K562 (cell line): ENCODE measurements around the gene COX6B2. TPM values are rescaled to one million over a fixed set of nuclear protein-coding genes. Genes with fewer than 3 reads are reported as not detected.

Experiments used
- ETV5 ChIP-seq: sonication (generic); formaldehyde crosslinking; IDR thresholded peaks from 2 replicates; pipeline ENCODE4 v1.4.0; 2020; ENCODE audit warnings: low read depth, mild to moderate bottlenecking, missing genetic modification reagents
- SIX5 ChIP-seq, 2 experiments: IDR thresholded peaks; 2 replicates each; pipeline ENCODE4 v1.6.1; 2011; ENCODE audit warnings: low read length in 2 of 2, borderline replicate concordance in 1 of 2, low read depth in 1 of 2, mild to moderate bottlenecking in 1 of 2, moderate library complexity in 1 of 2; ENCODE audit not compliant: insufficient read depth in 1 of 2
- XRCC4 ChIP-seq: IDR thresholded peaks from one replicate; pipeline ENCODE4 v1.6.1; 2011; ENCODE audit not compliant: insufficient read depth, insufficient read length; ENCODE audit errors: extremely low read depth
- polyA plus RNA-seq, 8 experiments: library from polyadenylated mRNA; depleted of rRNA in 4 of 8; stranded (reverse) in 5 of 8; unstranded in 3 of 8; fragments of >200 nt; fragmentation: Nextera tagmentation in 2 of 8; fragmentation: Illumina TruSeq in 1 of 8; extraction: Ambion mirVana in 2 of 8; extraction: Trizol in 1 of 8; gene quantifications; 2 replicates each; pipeline versions ENCODE4 v1.2.1 to v1.2.3, GENCODE V29; 2011 to 2014; ENCODE audit warnings: inconsistent platforms in 1 of 8, missing spikeins in 1 of 8
- total RNA-seq, 7 experiments: library from RNA; depleted of rRNA in 6 of 7; stranded (reverse); fragments of >200 nt in 6 of 7; fragmentation: Illumina TruSeq in 2 of 7; extraction: Trizol in 2 of 7; gene quantifications; 2 replicates each; pipeline versions ENCODE4 v1.2.1 to v1.2.3, GENCODE V29; 2011 to 2021; ENCODE audit warnings: low replicate concordance in 1 of 7
- TF ChIP-seq, protein P1 (sequence below): sonication (generic); formaldehyde crosslinking; IDR thresholded peaks from 2 replicates; pipeline ENCODE4 v1.8.1; 2023; ENCODE audit warnings: mild to moderate bottlenecking, missing genetic modification reagents
- TF ChIP-seq, protein P2 (sequence below): fragments of 450-650 bp; conservative IDR thresholded peaks from 2 replicates; pipeline ENCODE4 v1.6.1; 2016; ENCODE audit warnings: missing genetic modification characterization, low read depth, mild to moderate bottlenecking, missing compliant biosample characterization, moderate library complexity
- TF ChIP-seq, protein P3 (sequence below): fragments of 250-450 bp; sonication (Bioruptor Pico); IDR thresholded peaks from 2 replicates; pipeline ENCODE4 v1.5.1; 2021; ENCODE audit warnings: mild to moderate bottlenecking
- TF ChIP-seq, protein P4 (sequence below): fragments of 250-450 bp; sonication (Bioruptor Pico); IDR thresholded peaks from 2 replicates; pipeline ENCODE4 v1.4.0; 2020

The COX6B2 gene
- total and polyA plus RNA-seq, 9 of the 15 experiments (the other 6 are each of a cell fraction or from before 2014, with no cell fraction given) = 0.40 to 2.5 (median 0.83) TPM

GRCh38 chr19:55305983-55306562 is 48.4 kb downstream of the COX6B2 start (continued):
- no peak for TF ChIP-seq XRCC4
- no peak for TF ChIP-seq ETV5 (CRISPR knock-in tag)
- TF ChIP-seq, protein P1, sequence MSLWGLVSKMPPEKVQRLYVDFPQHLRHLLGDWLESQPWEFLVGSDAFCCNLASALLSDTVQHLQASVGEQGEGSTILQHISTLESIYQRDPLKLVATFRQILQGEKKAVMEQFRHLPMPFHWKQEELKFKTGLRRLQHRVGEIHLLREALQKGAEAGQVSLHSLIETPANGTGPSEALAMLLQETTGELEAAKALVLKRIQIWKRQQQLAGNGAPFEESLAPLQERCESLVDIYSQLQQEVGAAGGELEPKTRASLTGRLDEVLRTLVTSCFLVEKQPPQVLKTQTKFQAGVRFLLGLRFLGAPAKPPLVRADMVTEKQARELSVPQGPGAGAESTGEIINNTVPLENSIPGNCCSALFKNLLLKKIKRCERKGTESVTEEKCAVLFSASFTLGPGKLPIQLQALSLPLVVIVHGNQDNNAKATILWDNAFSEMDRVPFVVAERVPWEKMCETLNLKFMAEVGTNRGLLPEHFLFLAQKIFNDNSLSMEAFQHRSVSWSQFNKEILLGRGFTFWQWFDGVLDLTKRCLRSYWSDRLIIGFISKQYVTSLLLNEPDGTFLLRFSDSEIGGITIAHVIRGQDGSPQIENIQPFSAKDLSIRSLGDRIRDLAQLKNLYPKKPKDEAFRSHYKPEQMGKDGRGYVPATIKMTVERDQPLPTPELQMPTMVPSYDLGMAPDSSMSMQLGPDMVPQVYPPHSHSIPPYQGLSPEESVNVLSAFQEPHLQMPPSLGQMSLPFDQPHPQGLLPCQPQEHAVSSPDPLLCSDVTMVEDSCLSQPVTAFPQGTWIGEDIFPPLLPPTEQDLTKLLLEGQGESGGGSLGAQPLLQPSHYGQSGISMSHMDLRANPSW = no peak
- TF ChIP-seq, protein P2, sequence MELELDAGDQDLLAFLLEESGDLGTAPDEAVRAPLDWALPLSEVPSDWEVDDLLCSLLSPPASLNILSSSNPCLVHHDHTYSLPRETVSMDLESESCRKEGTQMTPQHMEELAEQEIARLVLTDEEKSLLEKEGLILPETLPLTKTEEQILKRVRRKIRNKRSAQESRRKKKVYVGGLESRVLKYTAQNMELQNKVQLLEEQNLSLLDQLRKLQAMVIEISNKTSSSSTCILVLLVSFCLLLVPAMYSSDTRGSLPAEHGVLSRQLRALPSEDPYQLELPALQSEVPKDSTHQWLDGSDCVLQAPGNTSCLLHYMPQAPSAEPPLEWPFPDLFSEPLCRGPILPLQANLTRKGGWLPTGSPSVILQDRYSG (tag) = no peak
- TF ChIP-seq, protein P3, sequence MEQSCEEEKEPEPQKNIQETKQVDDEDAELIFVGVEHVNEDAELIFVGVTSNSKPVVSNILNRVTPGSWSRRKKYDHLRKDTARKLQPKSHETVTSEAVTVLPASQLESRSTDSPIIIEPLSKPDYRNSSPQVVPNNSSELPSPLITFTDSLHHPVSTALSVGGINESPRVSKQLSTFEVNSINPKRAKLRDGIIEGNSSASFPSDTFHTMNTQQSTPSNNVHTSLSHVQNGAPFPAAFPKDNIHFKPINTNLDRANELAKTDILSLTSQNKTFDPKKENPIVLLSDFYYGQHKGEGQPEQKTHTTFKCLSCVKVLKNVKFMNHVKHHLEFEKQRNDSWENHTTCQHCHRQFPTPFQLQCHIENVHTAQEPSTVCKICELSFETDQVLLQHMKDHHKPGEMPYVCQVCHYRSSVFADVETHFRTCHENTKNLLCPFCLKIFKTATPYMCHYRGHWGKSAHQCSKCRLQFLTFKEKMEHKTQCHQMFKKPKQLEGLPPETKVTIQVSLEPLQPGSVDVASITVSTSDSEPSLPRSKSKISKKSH (CRISPR knock-in tag) = no peak
- TF ChIP-seq, protein P4, sequence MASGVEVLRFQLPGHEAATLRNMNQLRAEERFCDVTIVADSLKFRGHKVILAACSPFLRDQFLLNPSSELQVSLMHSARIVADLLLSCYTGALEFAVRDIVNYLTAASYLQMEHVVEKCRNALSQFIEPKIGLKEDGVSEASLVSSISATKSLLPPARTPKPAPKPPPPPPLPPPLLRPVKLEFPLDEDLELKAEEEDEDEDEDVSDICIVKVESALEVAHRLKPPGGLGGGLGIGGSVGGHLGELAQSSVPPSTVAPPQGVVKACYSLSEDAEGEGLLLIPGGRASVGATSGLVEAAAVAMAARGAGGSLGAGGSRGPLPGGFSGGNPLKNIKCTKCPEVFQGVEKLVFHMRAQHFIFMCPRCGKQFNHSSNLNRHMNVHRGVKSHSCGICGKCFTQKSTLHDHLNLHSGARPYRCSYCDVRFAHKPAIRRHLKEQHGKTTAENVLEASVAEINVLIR (CRISPR knock-in tag) = no peak
- peak in 1 of 2 experiments; percentile 31; a peak in 1 of 4 replicates for TF ChIP-seq SIX5 (IDR thresholded peaks at IDR 0.05; ENCODE audit: borderline replicate concordance in 1 of 2, insufficient read depth in 1 of 2, low read depth in 1 of 2, low read length in 2 of 2)
